DND-41 (cell line): ENCODE measurements around the gene NUDT8.
A peak's percentile ranks its signal among the peaks of the same experiment; 100 is the strongest.

Experiments used
- ATAC-seq: fragments of 200-7000 bp; cut with Tn5 transposase; 3 replicates; pipeline ENCODE4 v1.9.1; 2021; ENCODE audit warnings: low read depth; ENCODE audit not compliant: insufficient read depth
- DNase-seq: peaks from one replicate; pipeline ENCODE4 v3.0.0-alpha.2; 2020
- H2AFZ ChIP-seq: 2 replicates; pipeline ENCODE4 v1.6.0; 2012; ENCODE audit warnings: low read depth, low read length
- H3K27ac ChIP-seq: 2 replicates; pipeline ENCODE4 v1.5.1; 2012; ENCODE audit warnings: low read length, inconsistent platforms
- H3K27me3 ChIP-seq: fragments of 200-600 bp; sonication (generic); 2 replicates; pipeline ENCODE4 v1.6.0; 2012; ENCODE audit warnings: low read length, mild to moderate bottlenecking, inconsistent platforms; ENCODE audit not compliant: insufficient read depth, poor library complexity
- H3K36me3 ChIP-seq: 2 replicates; pipeline ENCODE4 v1.5.1; 2012; ENCODE audit warnings: low read length, inconsistent platforms; ENCODE audit not compliant: insufficient read depth
- H3K4me1 ChIP-seq: 2 replicates; pipeline ENCODE4 v1.5.1; 2012; ENCODE audit warnings: mild to moderate bottlenecking, low read length; ENCODE audit not compliant: insufficient read depth
- H3K4me2 ChIP-seq: 2 replicates; pipeline ENCODE4 v1.6.0; 2012; ENCODE audit warnings: mild to moderate bottlenecking, moderate library complexity, low read length, inconsistent platforms; ENCODE audit not compliant: insufficient read depth
- H3K4me3 ChIP-seq, 2 experiments: fragments of 200-600 bp in 1 of 2; shearing (Covaris generic) in 1 of 2; 2 replicates each; pipeline ENCODE4 v1.5.1; 2012 to 2016; ENCODE audit warnings: inconsistent platforms in 2 of 2, low read length in 2 of 2, mild to moderate bottlenecking in 2 of 2, low read depth in 1 of 2, moderate library complexity in 1 of 2
- H3K79me2 ChIP-seq: 2 replicates; pipeline ENCODE4 v1.6.0; 2012; ENCODE audit warnings: low read length, inconsistent platforms; ENCODE audit not compliant: insufficient read depth
- H3K9ac ChIP-seq: 2 replicates; pipeline ENCODE4 v1.6.0; 2012; ENCODE audit warnings: low read depth, mild to moderate bottlenecking, inconsistent platforms, low read length, moderate library complexity
- H3K9me3 ChIP-seq: 2 replicates; pipeline ENCODE4 v1.5.1; 2012; ENCODE audit warnings: low read length, moderate library complexity, mild to moderate bottlenecking, inconsistent platforms; ENCODE audit not compliant: insufficient read depth, severe bottlenecking
- H4K20me1 ChIP-seq: 2 replicates; pipeline ENCODE4 v1.6.0; 2012; ENCODE audit warnings: low read length; ENCODE audit not compliant: insufficient read depth
- EZH2 ChIP-seq: IDR thresholded peaks from 3 replicates; pipeline ENCODE4 v1.6.1; 2012; ENCODE audit warnings: borderline replicate concordance, low read depth, mild to moderate bottlenecking, moderate library complexity, low read length, inconsistent platforms; ENCODE audit not compliant: severe bottlenecking
- TF ChIP-seq, protein P1 (sequence below): IDR thresholded peaks from 2 replicates; pipeline ENCODE4 v1.5.1; 2012; ENCODE audit warnings: borderline replicate concordance, low read length, moderate library complexity, mild to moderate bottlenecking; ENCODE audit not compliant: poor library complexity, severe bottlenecking; ENCODE audit errors: extremely low read depth

NUDT8 gene

DNA sequence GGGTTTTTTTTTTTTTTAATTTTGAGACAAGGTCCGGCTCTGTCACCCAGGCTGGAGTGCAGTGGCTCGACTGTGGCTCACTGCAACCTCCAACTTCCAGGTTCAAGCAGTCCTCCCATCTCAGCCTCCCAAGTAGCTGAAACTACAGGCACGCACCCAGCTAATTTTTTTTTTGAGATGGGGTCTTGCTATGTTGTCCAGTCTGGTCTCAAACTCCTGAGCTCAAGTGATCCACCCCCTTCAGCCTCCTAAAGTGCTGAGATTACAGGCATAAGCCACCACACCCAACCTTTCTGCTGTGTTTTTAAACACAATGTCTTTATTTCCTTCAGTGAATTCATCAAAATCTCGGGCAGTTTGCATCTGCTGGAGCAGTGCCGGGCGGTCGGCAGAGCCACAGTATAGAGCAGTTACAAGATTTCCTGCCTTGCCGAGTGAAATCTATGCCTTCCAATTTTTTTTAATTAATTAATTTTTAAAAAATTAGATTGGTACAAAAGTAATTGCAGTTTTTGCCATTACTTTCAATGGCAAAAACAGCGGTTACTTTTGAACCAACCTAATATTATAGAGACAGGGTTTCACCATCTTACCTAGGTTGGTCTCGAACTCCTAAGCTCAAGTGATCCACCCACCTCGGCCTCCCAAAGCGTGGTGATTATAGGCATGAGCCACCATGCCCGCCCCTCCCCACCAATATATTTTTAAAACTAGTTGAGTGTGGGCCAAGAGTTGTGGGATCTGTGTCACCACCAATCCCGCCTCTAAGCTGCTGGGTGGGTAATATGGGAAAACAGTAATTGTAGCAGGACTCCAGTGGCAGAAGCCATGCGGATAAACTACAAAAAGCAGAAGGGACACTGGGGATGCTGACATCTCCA is 23.5 kb upstream of the NUDT8 start:
- no peak overlapping the region for H3K9ac ChIP-seq
- 0 out of 2 replicates have a peak, but pooled peaks cover 3% of the 10 kb centered on the region for H3K36me3 ChIP-seq
- H3K27ac ChIP-seq, result no peak overlapping the region
- H3K4me3 ChIP-seq, result no peak overlapping the region
- peaks cover 35% of the 10 kb centered on the region for H3K4me1 ChIP-seq
- H2AFZ ChIP-seq, result no peak overlapping the region
- no peak for DNase-seq
- no peak for ATAC-seq
- H3K27me3 ChIP-seq, result no peaks in the 10 kb centered on the region
- no peaks in the 10 kb centered on the region for H3K79me2 ChIP-seq
- peaks cover 14% of the 10 kb centered on the region for H3K9me3 ChIP-seq
- no peak overlapping the region for H3K4me2 ChIP-seq
- no peaks in the 10 kb centered on the region for H4K20me1 ChIP-seq
- no peak for TF ChIP-seq EZH2
- TF ChIP-seq, protein P1, sequence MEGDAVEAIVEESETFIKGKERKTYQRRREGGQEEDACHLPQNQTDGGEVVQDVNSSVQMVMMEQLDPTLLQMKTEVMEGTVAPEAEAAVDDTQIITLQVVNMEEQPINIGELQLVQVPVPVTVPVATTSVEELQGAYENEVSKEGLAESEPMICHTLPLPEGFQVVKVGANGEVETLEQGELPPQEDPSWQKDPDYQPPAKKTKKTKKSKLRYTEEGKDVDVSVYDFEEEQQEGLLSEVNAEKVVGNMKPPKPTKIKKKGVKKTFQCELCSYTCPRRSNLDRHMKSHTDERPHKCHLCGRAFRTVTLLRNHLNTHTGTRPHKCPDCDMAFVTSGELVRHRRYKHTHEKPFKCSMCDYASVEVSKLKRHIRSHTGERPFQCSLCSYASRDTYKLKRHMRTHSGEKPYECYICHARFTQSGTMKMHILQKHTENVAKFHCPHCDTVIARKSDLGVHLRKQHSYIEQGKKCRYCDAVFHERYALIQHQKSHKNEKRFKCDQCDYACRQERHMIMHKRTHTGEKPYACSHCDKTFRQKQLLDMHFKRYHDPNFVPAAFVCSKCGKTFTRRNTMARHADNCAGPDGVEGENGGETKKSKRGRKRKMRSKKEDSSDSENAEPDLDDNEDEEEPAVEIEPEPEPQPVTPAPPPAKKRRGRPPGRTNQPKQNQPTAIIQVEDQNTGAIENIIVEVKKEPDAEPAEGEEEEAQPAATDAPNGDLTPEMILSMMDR, result no peak

DNA sequence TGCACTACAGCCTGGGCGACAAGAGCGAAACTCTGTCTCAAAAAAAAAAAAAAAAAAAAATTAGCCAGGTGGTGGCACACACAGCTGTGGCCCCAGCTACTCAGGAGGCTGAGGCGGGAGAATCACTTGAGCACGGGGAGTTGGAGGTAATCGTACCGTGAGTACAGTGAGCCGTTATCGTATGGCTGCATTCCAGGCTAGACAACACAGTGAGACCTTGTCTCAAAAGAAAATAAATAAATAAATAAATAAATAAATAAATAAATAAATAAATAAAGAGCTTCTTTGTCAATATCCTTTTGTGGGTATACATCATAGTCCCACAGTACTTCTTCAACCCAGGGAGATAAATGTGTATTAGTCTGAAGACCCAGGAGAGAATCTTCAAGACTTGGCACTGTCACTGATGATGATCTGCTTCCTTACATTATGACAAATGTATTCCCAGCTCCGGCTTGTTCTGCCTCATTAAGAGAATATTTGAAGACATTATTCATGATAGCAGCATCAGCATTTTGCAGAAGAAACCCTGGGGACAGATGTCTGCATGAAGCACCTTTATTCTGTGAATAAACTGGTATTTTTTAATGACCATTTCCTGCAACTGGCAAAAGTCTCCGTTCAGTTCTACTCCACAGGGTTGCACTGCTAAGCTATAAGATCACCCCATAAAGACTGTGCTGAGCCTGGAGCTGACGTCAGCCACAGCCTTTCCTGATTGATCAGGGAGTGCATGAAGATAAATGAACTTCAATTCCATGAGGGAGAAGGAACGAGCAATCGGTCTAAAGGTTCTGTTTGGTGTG is 22.4 kb upstream of the NUDT8 start:
- H3K4me2 ChIP-seq, result no peak overlapping the region
- 0 out of 2 replicates have a peak, but pooled peaks cover 3% of the 10 kb centered on the region for H3K36me3 ChIP-seq
- no peaks in the 10 kb centered on the region for H3K79me2 ChIP-seq
- ATAC-seq, result no peak
- peak overlapping the region; percentile 47 for H3K27ac ChIP-seq
- H4K20me1 ChIP-seq, result no peaks in the 10 kb centered on the region
- peaks cover 42% of the 10 kb centered on the region for H3K4me1 ChIP-seq
- TF ChIP-seq, protein P1, result no peak
- TF ChIP-seq EZH2, result no peak
- peaks cover 14% of the 10 kb centered on the region for H3K9me3 ChIP-seq
- H3K27me3 ChIP-seq, result no peaks in the 10 kb centered on the region
- H3K9ac ChIP-seq, result no peak overlapping the region
- H2AFZ ChIP-seq, result no peak overlapping the region
- peak; percentile 45 for DNase-seq
- no peak overlapping the region for H3K4me3 ChIP-seq

- Histone ChIP-seq H2AFZ (peak overlapping the region; percentile 77), H3K36me3 (no peaks in the 10 kb centered on the region), H3K79me2 (no peaks in the 10 kb centered on the region), H3K9me3 (no peaks in the 10 kb centered on the region), H4K20me1 (no peaks in the 10 kb centered on the region), H3K4me2 (peak overlapping the region; percentile 67), H3K4me1 (peaks cover 42% of the 10 kb centered on the region), H3K27ac (peak overlapping the region; percentile 84), H3K4me3 (peak overlapping the region; percentile 27 to 57; a peak in 3 of 4 replicates), H3K27me3 (no peaks in the 10 kb centered on the region), H3K9ac (peak overlapping the region; percentile 68)
- DNase-seq (peak; percentile 69), ATAC-seq (peak; percentile 47)
- TF ChIP-seq EZH2, result no peak
- TF ChIP-seq, protein P1, result no peak
Measured at GRCh38 chr11:67649634-67650510, 20.1 kb upstream of the NUDT8 start.
